ENCODE data around the gene IL17A.
"Not testable (repeated sequence)": the region's sequence is repeated elsewhere in the genome, so short reads cannot be mapped to it uniquely, and the experiment has no call there.

IL17A gene

DNA sequence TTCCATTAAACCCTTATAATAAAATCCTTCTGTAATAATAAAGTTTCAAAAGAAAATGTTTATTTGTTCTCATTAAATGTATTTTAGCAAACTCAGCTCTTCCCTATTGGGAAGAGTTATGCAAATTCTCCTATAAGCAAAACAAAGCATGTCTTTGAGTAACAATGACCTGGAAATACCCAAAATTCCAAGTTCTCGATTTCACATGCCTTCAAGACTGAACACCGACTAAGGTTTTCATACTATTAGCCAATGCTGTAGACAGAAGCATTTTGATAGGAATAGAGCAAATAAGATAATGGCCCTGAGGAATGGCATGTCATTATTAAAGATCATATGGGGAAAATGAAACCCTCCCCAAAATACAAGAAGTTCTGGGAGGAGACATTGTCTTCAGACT is 3.8 kb downstream of the IL17A start:
- Histone ChIP-seq H3K27me3 (ENCODE audit: insufficient read depth, poor library complexity, severe bottlenecking) (peaks cover 18% of the 10 kb centered on the region), H3K4me3 (ENCODE audit: severe bottlenecking) (no peak overlapping the region), H3K36me3 (ENCODE audit: low read depth) (no peaks in the 10 kb centered on the region), H3K9me3 (ENCODE audit: severe bottlenecking) (no peaks in the 10 kb centered on the region), H3K27ac (ENCODE audit: poor library complexity, severe bottlenecking) (no peak overlapping the region), H3K4me1 (ENCODE audit: insufficient read depth, poor library complexity, severe bottlenecking) (no peaks in the 10 kb centered on the region)
- DNase-seq (ENCODE audit: low spot score) (no peak), ATAC-seq (ENCODE audit: low read depth) (no peak)
- TF ChIP-seq, protein P1, sequence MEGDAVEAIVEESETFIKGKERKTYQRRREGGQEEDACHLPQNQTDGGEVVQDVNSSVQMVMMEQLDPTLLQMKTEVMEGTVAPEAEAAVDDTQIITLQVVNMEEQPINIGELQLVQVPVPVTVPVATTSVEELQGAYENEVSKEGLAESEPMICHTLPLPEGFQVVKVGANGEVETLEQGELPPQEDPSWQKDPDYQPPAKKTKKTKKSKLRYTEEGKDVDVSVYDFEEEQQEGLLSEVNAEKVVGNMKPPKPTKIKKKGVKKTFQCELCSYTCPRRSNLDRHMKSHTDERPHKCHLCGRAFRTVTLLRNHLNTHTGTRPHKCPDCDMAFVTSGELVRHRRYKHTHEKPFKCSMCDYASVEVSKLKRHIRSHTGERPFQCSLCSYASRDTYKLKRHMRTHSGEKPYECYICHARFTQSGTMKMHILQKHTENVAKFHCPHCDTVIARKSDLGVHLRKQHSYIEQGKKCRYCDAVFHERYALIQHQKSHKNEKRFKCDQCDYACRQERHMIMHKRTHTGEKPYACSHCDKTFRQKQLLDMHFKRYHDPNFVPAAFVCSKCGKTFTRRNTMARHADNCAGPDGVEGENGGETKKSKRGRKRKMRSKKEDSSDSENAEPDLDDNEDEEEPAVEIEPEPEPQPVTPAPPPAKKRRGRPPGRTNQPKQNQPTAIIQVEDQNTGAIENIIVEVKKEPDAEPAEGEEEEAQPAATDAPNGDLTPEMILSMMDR (IDR thresholded peaks at IDR 0.05; ENCODE audit: poor library complexity, severe bottlenecking), result no peak

DNA sequence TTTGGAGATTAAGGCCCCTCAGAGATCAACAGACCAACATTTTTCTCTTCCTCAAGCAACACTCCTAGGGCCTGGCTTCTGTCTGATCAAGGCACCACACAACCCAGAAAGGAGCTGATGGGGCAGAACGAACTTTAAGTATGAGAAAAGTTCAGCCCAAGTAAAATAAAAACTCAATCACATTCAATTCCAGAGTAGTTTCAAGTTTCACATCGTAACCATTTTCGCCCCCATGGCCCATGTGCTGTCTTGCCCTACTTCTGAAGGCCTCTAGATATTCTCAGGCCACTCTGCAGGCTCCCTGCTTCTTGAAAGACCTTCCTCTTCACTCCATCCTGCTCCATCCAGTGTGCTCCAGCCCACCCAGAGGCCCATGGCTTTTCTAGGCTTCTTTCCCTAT is 4.2 kb downstream of the IL17A start:
- Histone ChIP-seq H3K27me3 (ENCODE audit: insufficient read depth, poor library complexity, severe bottlenecking) (peaks cover 18% of the 10 kb centered on the region), H3K4me3 (ENCODE audit: severe bottlenecking) (no peak overlapping the region), H3K27ac (ENCODE audit: poor library complexity, severe bottlenecking) (no peak overlapping the region), H3K36me3 (ENCODE audit: low read depth) (no peaks in the 10 kb centered on the region), H3K4me1 (ENCODE audit: insufficient read depth, poor library complexity, severe bottlenecking) (no peaks in the 10 kb centered on the region), H3K9me3 (ENCODE audit: severe bottlenecking) (no peaks in the 10 kb centered on the region)
- ATAC-seq (ENCODE audit: low read depth) (no peak), DNase-seq (ENCODE audit: low spot score) (no peak)
- TF ChIP-seq, protein P1 (IDR thresholded peaks at IDR 0.05; ENCODE audit: poor library complexity, severe bottlenecking), result no peak

DNA sequence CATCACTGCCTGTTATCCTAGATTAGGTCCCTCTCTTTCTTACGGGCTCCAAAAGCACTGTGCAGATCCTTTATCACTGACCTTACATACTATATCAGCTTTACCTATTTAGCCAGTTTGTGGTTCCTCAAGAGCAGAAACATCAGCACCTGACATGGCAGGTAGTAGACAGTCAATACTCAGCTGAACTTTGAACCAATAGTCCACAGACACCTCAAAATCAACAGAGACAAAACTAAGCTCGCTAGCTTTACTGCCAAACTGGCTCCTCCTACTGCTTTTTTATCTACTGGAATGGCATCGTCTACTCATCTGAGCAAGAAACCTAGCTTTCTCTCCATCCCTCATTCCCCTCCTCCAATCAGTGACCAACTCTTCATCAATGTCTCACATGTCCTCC is 5.6 kb downstream of the IL17A start:
- ATAC-seq (ENCODE audit: low read depth) (no peak), DNase-seq (ENCODE audit: low spot score) (no peak)
- no peak overlapping the region for H3K4me3 ChIP-seq (ENCODE audit: severe bottlenecking)
- TF ChIP-seq, protein P1 (IDR thresholded peaks at IDR 0.05; ENCODE audit: poor library complexity, severe bottlenecking), result no peak
- peaks cover 13% of the 10 kb centered on the region for H3K27me3 ChIP-seq (ENCODE audit: insufficient read depth, poor library complexity, severe bottlenecking)
- no peaks in the 10 kb centered on the region for H3K9me3 ChIP-seq (ENCODE audit: severe bottlenecking)
- no peaks in the 10 kb centered on the region for H3K4me1 ChIP-seq (ENCODE audit: insufficient read depth, poor library complexity, severe bottlenecking)
- no peaks in the 10 kb centered on the region for H3K36me3 ChIP-seq (ENCODE audit: low read depth)
- H3K27ac ChIP-seq (ENCODE audit: poor library complexity, severe bottlenecking), result no peak overlapping the region

DNA sequence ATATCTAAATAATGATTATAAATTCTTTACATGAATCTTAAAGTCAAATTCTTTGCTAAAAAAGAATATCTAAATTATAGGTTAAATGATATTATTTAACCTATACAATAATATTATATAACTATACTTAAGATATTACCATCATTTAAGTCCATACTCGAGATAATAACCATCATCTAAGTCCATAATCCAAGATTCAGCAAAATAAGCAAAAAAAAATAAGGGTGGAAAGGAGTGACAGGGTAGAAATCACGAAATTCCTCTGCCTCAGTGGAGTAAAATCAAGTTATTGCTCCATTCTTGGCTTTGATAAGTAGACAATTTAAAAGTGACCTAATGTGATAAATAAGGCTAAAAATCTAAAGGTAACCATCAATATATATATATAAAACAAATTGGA is 9.7 kb downstream of the IL17A start:
- Histone ChIP-seq H3K4me3 (ENCODE audit: severe bottlenecking) (no peak overlapping the region), H3K27me3 (ENCODE audit: insufficient read depth, poor library complexity, severe bottlenecking) (no peaks in the 10 kb centered on the region), H3K4me1 (ENCODE audit: insufficient read depth, poor library complexity, severe bottlenecking) (no peaks in the 10 kb centered on the region), H3K9me3 (ENCODE audit: severe bottlenecking) (no peaks in the 10 kb centered on the region), H3K36me3 (ENCODE audit: low read depth) (no peaks in the 10 kb centered on the region), H3K27ac (ENCODE audit: poor library complexity, severe bottlenecking) (no peak overlapping the region)
- ATAC-seq (ENCODE audit: low read depth) (no peak), DNase-seq (ENCODE audit: low spot score) (no peak)
- TF ChIP-seq, protein P1 (IDR thresholded peaks at IDR 0.05; ENCODE audit: poor library complexity, severe bottlenecking), result no peak

DNA sequence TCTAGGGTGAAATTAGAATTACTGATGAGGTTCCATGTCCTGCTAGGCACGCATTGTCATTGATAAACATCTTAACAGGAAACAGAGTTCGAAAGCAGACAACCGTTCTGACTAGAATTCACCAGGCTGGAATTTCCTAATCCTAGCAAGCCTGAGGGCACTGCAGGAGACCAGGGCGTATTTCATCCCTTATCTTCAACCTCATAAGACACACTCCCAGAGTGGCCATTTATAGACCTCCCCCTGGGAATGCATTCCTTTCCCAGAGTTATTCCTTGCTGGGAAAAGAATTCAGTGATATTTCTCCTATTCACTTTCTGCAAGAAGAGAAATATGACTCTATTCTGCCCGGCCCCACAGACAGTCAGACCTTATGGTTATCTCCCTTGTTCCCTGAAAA is 13.9 kb downstream of the IL17A start:
- H3K9me3 ChIP-seq (ENCODE audit: severe bottlenecking); DNase-seq (ENCODE audit: low spot score); H3K4me1 ChIP-seq (ENCODE audit: insufficient read depth, poor library complexity, severe bottlenecking); H3K36me3 ChIP-seq (ENCODE audit: low read depth); H3K4me3 ChIP-seq (ENCODE audit: severe bottlenecking); ATAC-seq (ENCODE audit: low read depth); H3K27ac ChIP-seq (ENCODE audit: poor library complexity, severe bottlenecking); H3K27me3 ChIP-seq (ENCODE audit: insufficient read depth, poor library complexity, severe bottlenecking): not testable (repeated sequence)
